GM18508 (cell line): ENCODE data around the gene TRAF7.
"Not testable (repeated sequence)": the region's sequence is repeated elsewhere in the genome, so short reads cannot be mapped to it uniquely, and the experiment has no call there.

Experiments
- ATAC-seq: cut with Tn5 transposase; IDR thresholded peaks from one replicate; pipeline ENCODE4 v1.9.1; 2021; ENCODE audit warnings: moderate number of reproducible peaks; ENCODE audit not compliant: insufficient read depth, unreplicated experiment

Gene TRAF7

DNA sequence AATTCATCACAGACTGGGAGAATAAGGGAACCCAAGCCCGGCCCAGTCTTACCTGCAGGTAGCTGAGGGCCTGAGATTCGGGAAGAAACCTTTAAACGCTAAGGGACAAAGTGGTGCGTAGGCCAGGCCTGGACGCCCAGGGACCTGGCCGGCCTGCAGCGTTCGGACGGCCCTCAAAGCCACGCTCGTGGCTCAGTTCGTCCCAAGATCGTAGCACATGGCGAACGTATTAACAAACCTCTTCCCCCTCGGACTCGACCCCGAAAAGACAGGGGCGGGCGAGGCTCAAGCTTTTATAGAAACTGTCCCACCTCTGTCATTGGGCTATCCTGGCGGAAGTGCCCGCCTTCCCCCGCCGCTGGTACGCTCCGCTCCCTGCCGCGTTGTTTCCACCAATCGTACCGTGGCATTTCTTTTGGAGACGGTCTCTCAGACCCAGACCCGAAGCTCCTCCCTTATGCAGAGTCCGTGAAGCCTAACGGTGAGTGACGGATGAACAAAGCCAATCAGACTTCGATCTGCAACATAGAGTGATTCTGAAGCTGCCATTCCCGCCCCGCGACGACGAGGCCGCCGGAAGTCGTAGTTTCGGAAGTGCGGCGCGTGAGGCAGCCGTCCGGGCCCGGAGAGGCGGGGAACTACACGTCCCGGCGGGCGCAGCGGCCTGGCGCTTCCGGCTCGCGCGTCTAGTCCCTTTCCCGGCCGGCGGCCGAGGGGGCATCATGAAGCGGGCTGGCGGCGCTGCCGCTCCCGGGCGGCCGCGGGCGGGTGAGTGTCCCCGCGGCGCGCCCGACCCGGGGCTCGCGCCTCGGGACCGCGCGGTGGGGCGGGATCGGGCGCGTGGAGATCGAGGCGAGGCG lies at the start of gene TRAF7:
Gene TRAF7 (plus strand): TSS at position 692 of the 860 bp plus-strand sequence. CDS start 8,139 bp downstream, outside the sequence.
- ATAC-seq = peak; percentile 72

DNA sequence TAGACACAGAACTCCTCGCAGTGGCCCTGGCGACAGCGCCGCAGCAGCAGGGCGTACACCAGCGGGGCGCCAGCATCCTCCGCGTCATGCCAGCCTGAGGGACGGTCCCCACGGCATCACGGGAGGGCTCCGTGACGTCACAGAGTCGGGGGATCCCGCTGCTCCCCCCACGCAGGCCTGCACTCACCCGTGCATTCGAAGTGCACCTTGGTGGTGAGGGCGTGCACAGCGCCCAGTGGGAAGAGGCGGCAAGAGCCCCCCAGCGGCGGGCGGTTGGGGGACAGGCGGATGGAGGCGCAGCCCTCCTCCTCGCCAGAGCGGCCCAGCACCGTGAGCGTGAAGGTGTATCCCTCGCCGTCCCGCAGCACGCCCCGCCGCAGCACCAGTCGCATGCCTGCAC lies 49.4 kb upstream of the TRAF7 start:
- not testable (repeated sequence) for ATAC-seq

DNA sequence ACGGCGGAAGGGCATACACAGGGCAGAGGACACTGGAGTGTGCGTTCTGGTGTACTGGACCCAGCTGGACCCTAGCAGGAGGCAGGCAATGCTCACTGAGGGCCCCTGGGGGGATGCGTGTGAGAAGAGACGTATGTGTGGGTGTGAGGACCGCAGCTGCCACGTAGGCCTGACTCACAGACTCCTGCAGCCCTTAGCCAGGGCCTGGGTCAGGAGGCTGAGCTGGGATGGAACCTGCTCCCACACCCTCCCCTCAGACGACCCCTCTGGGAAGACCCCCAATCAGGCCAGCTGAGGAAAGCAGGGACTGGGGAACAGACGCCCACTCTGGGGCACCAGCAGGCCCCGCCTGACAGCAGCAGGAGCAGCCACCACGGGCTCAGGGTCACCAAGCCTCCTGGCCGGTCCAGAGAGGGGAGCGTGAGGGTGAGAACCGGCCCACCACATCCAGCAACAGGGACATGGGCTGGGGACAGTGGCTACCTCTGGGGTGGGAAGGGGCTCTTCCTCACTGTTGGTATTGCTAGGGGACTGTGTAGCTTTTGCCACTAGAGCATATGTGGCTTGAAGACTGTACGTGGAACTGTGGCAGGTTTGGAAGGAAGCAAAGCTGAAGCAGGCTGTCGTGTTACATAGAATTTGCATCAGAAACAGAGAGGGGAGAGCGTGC lies 48.3 kb upstream of the TRAF7 start:
- not testable (repeated sequence) for ATAC-seq

DNA sequence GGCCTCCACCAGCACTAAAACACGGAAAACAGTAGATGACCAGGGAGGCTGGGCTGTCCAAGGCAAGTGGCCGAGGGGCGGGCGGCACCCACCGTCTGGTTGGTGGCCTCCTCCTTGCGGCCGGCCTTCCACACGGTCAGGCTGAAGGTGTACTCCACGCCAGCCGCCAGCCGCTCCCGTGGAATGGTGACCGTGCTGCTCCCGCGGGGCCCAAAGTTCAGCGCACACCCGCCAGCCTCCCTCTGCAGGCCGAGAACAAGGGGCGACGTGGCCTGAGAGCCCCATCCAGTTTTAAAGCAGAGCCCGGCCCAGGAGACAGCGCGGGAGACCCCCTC lies 47.8 kb upstream of the TRAF7 start:
- ATAC-seq = not testable (repeated sequence)

DNA sequence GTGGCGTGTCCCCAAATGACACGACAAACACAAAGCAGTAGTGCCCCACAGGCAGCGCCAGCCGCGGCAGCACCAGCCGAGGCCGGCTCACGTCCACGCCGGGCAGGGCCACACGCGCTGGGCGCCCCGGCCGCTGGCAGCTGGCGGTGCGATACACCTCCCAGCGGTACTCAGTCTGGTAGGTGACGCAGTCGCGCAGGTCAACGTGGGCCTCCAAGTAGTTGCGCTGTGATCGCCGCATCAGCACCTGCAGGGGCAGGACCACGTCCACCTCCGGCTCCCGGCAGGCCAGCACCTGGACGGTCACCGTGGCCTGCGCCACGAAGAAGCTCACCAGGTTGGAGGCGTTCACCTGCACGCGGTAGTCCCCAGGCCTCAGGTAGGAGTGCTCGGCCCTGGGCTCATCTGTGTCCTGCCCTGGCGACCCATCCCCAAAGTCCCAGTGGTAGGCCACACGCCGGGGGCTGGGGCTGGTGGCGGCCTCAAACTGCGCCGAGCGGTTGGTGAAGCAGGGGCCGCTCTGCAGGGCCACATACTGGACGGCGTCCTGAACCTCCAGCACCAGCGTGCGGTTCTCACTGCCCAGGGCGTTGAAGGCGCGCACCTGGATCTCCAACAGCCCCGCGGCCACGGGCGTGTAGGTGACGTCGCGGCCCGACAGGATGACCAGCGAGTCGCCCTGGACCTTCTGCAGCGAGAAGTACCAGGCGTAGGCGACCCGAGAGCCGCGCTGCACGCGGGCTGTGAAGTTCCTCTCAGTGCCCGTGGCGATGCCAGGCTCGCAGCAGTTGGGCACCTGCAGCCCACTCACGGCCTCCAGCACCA lies 46.9 kb upstream of the TRAF7 start:
- ATAC-seq = not testable (repeated sequence)

DNA sequence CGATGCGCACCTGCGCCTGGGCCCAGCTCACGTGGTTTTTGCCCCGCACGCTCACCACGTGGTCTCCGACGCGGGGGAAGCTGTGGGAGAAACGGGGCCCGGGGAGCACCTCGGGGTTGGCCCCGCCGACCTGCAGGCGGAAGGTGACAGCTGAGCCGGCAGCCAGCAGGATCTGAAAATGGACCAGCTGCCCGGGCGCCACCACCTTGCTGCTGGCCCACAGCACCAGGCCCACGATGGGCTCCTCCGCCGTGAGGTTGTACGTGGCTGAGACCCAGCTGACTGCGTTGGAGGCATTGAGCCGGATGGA lies 46.4 kb upstream of the TRAF7 start:
- not testable (repeated sequence) for ATAC-seq

DNA sequence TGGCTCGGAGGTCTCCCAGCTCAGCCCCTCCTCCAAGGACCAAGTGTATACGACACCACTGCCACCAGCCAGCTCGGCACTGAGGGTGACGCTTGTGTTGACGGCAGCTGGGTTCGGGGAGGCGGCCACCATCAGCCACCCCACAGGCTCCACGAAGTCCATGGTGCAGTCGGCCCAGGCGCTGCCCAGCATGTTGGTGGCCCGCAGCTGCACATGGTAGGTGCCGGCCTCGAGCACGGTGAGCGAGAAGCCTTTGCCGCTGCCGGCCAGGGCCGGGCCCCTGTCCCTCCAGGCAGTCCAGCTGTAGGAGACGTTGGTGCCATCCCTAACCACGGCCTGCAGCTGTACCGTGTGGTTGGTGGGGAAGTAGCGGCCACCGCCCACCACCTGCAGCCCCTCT lies 45.7 kb upstream of the TRAF7 start:
- ATAC-seq = not testable (repeated sequence)

DNA sequence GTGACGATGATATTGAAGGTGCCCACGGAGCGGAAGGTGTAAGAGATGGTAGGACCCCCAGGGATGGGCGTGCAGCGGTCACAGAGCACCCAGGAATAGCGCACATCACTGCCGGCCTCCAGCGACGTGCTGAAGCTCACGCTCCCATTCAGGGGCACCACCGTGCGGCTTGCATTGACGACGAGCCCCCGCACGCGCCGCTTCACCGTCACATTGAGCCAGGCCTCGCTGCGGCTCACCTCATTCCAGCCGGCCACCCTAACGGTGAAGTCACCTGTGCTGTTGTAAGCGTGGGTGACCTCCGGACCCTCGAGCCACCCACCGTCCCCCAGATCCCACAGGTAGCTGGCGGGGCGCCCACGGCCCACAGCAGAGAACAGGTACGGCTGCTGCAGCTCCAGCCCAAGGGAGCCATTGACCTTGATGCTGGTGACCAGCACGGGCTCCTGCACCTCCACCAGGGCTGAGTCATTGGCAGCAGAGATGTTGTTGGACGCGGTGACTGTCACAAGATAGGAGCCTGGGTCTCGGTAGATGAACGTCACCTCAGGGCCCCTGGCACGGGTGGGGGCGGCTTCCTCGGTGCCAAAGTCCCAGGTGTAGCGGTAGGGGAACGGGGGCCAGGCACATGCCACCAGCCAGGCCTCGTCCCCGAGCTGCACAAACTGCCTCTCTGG lies 45.1 kb upstream of the TRAF7 start:
- ATAC-seq = not testable (repeated sequence)

DNA sequence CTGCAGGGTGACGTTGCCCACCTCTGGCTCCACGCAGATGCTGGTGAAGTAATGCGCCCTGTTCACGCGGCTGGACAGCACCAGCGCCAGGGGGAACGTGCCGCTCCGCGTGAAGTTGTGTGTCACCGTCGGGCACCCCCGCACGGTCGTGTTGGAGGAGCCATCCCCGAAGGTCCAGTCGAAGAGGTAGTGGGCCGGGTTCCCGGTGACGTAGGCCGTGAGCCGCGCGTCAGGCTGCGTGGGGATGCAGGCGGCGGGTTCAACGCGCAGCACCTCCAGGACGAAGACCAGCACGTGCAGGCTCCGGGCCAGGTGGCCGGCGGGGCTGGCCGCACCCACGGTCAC lies 44.6 kb upstream of the TRAF7 start:
- ATAC-seq = not testable (repeated sequence)

DNA sequence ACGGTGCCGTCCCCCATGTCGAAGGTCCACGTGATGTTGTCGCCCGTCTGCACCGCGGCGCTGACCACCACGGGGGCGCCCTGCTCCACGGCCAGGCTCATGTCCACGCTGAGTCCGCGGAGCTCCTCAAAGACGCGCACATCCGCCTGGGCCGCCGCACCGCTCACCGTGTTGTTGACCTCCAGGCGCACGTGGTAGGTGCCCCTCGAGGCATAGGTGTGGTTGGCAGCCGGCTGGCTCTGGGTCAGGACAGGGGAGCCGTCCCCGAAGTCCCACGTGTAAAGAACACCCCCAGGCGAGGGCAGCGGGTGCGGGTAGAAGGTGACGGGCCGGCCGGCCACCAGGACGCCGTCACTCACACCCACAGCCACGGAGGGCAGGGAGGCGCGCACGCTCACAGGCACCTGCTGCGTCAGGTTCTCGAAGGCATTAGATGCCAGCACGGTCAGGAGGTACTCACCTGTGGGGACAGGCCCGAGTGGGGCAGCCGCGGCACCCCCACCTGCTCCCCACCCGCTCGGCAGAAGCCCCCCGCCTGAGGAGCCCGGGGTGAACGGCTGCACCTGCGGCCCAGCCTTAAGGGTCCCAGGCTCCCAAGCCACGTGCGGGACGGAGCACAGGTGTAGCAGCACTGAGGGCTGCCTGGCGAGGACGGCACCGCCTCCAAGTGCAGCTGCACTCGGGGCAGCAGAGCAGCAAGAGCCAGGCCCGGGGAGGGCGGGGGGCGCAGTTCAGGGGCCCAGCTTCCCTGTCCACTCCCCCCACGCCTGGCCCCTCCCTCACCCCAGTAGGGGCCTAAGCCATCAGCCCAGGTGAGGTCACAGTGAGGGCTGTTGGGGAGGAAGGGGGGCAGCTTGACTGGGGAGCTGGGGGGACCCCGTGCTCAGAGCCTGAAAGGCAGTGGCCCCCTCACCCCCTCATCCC lies 43.9 kb upstream of the TRAF7 start:
- not testable (repeated sequence) for ATAC-seq

DNA sequence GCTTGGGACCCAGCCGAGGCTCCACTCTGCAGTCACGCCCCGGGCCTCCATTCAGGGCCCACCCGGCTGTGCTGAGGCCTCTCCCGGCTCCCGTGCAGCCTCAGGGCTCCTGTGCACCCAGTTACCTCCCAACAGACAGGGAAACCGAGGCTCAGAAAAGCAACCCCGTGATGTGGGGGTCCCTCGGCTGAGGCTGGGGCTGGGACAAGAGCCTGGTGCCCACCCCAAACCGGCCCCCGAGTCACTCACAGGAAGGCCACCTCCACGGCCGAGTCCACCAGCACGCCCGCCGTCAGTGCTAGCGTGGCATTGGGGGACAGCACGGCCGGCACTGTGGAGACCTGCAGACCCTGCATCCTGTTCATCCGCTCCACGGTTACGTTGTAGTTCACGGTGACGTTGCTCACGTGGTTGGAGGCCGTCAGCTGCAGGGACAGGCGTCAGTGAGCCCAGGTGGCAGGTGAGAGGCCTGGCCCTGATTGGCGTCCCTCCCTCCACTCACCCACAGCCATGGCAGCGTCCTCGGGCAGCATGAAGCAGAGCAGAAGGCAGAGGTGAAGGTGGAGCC lies 43.0 kb upstream of the TRAF7 start:
- not testable (repeated sequence) for ATAC-seq

DNA sequence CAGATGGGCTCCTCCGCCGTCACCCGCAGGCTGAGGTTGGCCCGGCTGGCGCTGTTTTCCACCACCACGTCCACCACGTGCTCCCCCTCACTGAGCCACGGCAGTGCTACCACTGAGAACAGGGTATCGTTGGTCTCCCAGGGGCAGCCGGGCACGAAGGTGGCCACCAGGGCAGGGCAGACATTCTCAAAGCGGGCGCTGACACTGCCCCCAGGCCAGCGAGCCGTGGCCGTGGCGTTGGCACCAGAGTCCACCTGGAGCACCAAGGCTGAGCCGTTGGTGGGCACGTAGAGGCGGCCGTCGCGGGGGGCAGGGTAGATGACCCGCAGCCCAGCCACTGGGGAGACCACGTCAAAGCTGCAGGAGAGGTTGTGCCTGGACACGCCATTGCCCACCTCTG lies 41.4 kb upstream of the TRAF7 start:
- not testable (repeated sequence) for ATAC-seq

DNA sequence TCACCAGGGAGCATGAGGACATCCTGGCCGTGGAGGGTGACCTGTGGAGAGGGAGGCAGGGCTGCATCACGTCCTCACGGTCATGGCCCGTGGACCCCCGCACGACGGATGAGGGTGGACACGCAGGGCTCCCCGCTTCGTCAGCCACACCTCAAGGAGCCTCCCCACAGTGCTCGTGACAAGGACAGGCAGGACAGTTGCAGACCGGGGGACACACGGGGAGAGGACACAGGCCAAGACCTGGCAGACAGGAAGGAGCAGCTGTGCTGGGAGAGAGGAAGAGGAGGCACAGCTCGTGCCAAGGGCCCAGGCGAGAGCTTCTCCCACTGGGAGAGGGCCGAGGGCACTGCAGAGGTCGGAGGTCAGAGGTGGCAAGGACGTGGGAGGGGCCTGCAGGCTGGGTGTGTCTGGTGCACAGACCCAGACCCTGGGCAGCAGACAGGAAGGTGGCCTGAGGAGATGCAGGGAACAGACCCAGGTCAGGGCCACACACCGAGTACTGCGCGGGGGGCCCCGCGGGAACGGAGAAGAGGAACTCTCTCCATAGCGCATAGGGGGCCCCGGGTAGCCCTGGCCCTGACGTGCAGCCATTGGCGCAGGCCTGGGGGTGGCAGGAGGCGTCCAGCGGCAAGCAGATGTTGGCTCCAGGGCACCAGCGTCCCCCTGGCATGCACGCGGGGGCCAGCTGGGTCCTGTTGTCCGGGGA lies 40.5 kb upstream of the TRAF7 start:
- not testable (repeated sequence) for ATAC-seq

DNA sequence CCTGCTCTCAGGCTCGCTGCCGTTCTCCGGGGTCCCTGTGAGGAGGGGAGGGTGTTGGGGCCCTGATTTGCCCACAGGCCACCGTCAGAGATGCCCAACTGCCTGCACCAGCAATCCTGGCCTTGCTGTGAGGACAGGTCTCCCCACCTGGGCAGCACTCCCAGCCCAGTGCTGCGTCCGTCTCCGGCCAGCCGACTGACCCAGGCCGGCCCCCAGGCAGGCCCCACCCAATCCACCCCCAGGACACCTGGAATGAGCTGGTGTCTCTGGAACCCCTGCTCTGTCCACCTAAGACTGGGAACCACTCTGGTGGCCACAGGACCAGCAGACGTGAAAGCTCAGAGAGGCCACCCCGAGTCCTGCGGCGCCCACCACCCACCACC lies 40.0 kb upstream of the TRAF7 start:
- no peak for ATAC-seq

DNA sequence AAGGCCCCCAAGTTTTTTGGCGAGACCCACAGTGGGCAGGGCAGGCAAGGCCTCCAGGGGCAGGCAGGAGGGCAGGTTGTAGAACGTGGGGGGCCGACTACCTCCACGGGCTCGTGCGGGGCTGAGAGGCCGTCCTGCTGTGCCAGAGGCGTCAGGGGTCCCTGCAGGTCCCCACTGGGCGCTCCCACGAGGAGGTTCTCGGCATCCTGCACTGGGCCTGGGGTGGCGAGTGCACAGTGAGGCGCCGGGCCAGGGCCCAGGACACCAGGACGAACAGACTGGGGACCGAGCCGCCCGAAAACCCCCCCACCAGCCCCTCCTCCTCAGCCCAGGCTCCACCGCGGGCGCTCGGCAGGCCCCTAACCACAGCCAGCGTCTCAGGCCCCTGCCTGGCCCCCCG lies 39.2 kb upstream of the TRAF7 start:
- ATAC-seq = not testable (repeated sequence)

DNA sequence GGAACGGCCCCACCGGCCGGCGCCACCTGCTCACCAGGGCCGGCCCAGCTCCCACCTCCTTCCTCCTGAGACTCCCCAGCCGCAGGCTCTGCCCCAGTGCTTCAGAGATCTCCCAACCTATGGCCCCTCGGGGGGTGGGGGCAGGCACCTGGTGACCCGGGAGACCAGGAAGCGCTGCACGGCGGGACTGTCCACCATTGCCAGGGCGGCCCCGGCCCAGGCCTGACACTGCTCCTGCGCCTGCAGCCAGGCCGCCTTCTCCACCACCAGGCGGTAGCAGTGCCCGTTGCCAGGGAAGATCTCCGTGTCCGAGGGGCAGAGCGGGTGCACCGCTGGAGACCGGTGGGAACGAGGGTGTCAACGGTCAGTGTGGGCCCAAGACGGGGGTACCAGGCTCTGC lies 38.2 kb upstream of the TRAF7 start:
- ATAC-seq = not testable (repeated sequence)

DNA sequence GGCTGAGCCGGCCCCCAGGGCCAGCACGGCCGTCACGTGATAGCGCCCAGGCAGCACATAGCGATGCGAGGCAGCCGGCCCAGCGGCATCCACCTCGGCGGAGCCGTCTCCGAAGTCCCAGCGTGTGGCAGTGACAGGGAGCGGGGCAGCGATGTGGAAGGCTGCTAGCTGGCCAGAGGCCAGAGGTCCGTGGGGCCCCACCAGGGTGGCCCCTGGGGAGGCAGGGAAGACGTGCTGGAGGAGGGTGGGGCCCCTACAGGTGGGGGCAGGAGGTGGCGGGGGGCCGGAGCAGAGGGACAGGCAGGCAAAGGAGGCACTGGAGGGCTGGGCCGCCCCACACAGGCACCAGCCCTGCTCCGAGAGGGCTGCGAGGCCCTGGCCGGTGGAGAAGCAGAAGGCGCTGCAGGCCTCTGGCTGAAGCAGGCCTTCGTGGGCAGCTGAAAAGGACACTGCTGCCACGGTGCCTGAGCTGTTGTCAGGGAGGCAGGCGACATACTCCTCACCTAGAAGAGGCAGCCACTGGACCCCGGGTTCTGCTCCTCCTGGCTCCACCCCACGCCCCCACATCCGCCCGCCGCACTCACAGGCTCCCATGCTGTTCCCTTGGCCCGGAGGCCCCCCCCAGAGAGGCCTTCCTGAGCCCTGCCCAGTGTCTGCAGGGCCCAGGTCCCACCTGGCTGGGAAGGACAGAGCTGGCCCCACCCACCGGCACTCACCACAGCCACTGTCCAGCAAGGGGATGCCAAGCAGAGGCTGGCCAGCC lies 37.4 kb upstream of the TRAF7 start:
- not testable (repeated sequence) for ATAC-seq

DNA sequence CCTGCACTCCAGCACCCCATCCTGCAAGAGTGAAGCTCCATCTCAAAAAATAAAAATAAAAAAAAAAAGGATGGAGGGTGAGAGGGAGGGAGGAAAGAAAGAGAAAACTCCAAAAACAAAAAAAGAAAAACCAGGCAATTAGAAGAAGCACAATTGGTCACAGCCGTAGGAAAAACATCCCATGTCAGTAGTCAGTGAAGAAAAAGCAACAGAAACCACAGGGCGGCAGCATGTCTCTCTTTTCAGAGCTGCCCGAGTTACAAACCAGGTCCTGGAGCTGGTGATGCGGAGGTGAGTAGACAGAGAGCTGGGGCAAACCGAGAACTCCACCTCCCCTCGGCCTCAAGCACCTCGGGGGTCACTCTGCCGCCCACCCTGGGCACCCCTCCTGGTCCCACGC lies 34.3 kb upstream of the TRAF7 start:
- ATAC-seq = not testable (repeated sequence)
